HEK293 (cell line): ENCODE data around the gene APOH.

Source experiments
- GLI2 ChIP-seq: fragments of 450-650 bp; formaldehyde crosslinking; IDR thresholded peaks from 2 replicates; pipeline ENCODE4; 2017; ENCODE audit warnings: missing biosample characterization, missing genetic modification characterization, low read depth, borderline replicate concordance
- YY1 ChIP-seq: fragments of 450-650 bp; formaldehyde crosslinking; IDR thresholded peaks from 2 replicates; pipeline ENCODE4 v1.5.1; 2018; ENCODE audit warnings: missing biosample characterization, missing genetic modification characterization
- ZBTB20 ChIP-seq: fragments of 450-650 bp; formaldehyde crosslinking; IDR thresholded peaks from 2 replicates; pipeline ENCODE4 v1.5.1; 2016; ENCODE audit warnings: missing biosample characterization, missing genetic modification characterization
- TF ChIP-seq, protein P1 (sequence below): fragments of 450-650 bp; formaldehyde crosslinking; optimal IDR thresholded peaks from 2 replicates; pipeline ENCODE3; 2016; ENCODE audit warnings: missing biosample characterization, mild to moderate bottlenecking, missing genetic modification characterization
- TF ChIP-seq, protein P2 (sequence below): fragments of 450-650 bp; formaldehyde crosslinking; IDR thresholded peaks from 2 replicates; pipeline ENCODE4 v1.5.1; 2016; ENCODE audit warnings: missing biosample characterization, missing genetic modification characterization

DNA sequence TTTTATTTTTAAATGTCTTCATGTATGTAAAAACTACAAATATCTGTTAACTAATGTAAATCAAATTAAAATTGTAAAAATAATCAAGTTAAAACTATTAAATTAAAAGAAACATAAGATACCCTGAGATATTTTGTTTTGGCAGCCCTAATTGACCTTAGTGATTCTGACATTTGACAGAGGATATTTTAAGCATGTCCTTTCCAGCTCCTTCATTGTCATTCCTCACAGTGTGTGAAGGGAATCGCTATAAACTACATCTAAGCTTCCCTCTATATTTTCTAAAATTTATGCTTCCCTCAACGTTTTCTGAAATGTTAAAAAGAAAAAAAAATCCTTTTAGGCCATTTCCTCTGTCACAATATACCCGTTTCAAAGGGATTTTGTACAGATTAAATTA is 57.5 kb downstream of the APOH start:
- TF ChIP-seq GLI2 (tag by site-specific recombination), result no peak
- TF ChIP-seq ZBTB20, result no peak
- TF ChIP-seq, protein P1, sequence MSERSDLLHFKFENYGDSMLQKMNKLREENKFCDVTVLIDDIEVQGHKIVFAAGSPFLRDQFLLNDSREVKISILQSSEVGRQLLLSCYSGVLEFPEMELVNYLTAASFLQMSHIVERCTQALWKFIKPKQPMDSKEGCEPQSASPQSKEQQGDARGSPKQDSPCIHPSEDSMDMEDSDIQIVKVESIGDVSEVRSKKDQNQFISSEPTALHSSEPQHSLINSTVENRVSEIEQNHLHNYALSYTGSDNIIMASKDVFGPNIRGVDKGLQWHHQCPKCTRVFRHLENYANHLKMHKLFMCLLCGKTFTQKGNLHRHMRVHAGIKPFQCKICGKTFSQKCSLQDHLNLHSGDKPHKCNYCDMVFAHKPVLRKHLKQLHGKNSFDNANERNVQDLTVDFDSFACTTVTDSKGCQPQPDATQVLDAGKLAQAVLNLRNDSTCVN (tag by site-specific recombination), result no peak
- TF ChIP-seq YY1 (tag by site-specific recombination), result no peak
- TF ChIP-seq, protein P2, sequence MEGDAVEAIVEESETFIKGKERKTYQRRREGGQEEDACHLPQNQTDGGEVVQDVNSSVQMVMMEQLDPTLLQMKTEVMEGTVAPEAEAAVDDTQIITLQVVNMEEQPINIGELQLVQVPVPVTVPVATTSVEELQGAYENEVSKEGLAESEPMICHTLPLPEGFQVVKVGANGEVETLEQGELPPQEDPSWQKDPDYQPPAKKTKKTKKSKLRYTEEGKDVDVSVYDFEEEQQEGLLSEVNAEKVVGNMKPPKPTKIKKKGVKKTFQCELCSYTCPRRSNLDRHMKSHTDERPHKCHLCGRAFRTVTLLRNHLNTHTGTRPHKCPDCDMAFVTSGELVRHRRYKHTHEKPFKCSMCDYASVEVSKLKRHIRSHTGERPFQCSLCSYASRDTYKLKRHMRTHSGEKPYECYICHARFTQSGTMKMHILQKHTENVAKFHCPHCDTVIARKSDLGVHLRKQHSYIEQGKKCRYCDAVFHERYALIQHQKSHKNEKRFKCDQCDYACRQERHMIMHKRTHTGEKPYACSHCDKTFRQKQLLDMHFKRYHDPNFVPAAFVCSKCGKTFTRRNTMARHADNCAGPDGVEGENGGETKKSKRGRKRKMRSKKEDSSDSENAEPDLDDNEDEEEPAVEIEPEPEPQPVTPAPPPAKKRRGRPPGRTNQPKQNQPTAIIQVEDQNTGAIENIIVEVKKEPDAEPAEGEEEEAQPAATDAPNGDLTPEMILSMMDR (tag by site-specific recombination), result no peak
